ENCODE results near the gene SIRPA.
"Not testable (repeated sequence)": the region's sequence is repeated elsewhere in the genome, so short reads cannot be mapped to it uniquely, and the experiment has no call there.

Gene SIRPA

GRCh38 chr20:1911536-1911935, 16.3 kb downstream of the SIRPA start:
- DNase-seq, result no peak

GRCh38 chr20:1912053-1912452, 16.8 kb downstream of the SIRPA start:
- no peak for DNase-seq

- no peak for DNase-seq
These were observed 17.4 kb downstream of the SIRPA start for GRCh38 chr20:1912646-1913045.

- DNase-seq, result not testable (repeated sequence)
These were observed 20.0 kb downstream of the SIRPA start for GRCh38 chr20:1915233-1915632.

- no peak for DNase-seq
These were observed 20.5 kb downstream of the SIRPA start for GRCh38 chr20:1915725-1916124.

- DNase-seq, result no peak
These were observed 22.6 kb downstream of the SIRPA start for GRCh38 chr20:1917786-1918185.

- no peak for DNase-seq
These were observed 23.4 kb downstream of the SIRPA start for GRCh38 chr20:1918491-1919165.

- no peak for DNase-seq
These were observed 25.0 kb downstream of the SIRPA start for GRCh38 chr20:1920252-1920651.

GRCh38 chr20:1920826-1921225, 25.6 kb downstream of the SIRPA start:
- no peak for DNase-seq

GRCh38 chr20:1921985-1922384, 26.8 kb downstream of the SIRPA start:
- not testable (repeated sequence) for DNase-seq

GRCh38 chr20:1922786-1923185, 27.6 kb downstream of the SIRPA start:
- no peak for DNase-seq

- DNase-seq, result no peak
These were observed 30.0 kb downstream of the SIRPA start for GRCh38 chr20:1924910-1925861.

GRCh38 chr20:1926237-1926636, 31.0 kb downstream of the SIRPA start:
- no peak for DNase-seq

- no peak for DNase-seq
These were observed 32.0 kb downstream of the SIRPA start for GRCh38 chr20:1927217-1927616.

GRCh38 chr20:1928154-1928553, 32.9 kb downstream of the SIRPA start:
- no peak for DNase-seq

GRCh38 chr20:1928782-1929181, 33.6 kb downstream of the SIRPA start:
- DNase-seq, result no peak

- DNase-seq, result no peak
These were observed 34.3 kb downstream of the SIRPA start for GRCh38 chr20:1929460-1929859.

GRCh38 chr20:1930165-1930564, 35.0 kb downstream of the SIRPA start:
- no peak for DNase-seq

GRCh38 chr20:1931830-1932229, 36.6 kb downstream of the SIRPA start:
- DNase-seq, result no peak

GRCh38 chr20:1932971-1933370, 37.8 kb downstream of the SIRPA start:
- DNase-seq, result no peak

- DNase-seq, result no peak
These were observed 38.3 kb downstream of the SIRPA start for GRCh38 chr20:1933465-1933870.

- DNase-seq, result no peak
These were observed 38.9 kb downstream of the SIRPA start for GRCh38 chr20:1934156-1934555.

GRCh38 chr20:1934721-1935573, 39.7 kb downstream of the SIRPA start:
- no peak for DNase-seq

Data from activated gamma-delta T cell treated with Interleukin-2 at 50 U/mL for 16 hours (primary cell).